Panc1 (cell line): ENCODE results near the gene SEMA5B. TPM values are rescaled to one million over a fixed set of nuclear protein-coding genes. Genes with fewer than 3 reads are reported as not detected.

Source experiments
- ATAC-seq: fragments of 200-7000 bp; cut with Tn5 transposase; 2 replicates; pipeline ENCODE4 v1.9.1; 2020; ENCODE audit warnings: mild to moderate bottlenecking, moderate library complexity
- BruUV-seq: library from RNA; stranded (reverse); fragments of 400-500 nt; replicated peaks from 2 replicates; lab custom pipeline; 2021; lab: Mats Ljungman, UMichigan
- CTCF ChIA-PET: fragments of 300-600 bp; sonication (Branson Sonifier 250); formaldehyde crosslinking; loops from one replicate; lab custom pipeline; 2022; ENCODE audit warnings: antibody characterized with exemption; lab: Charles Lee
- POLR2A ChIA-PET: fragments of 300-600 bp; sonication (Branson Sonifier 250); formaldehyde crosslinking; loops from one replicate; lab custom pipeline; 2022; ENCODE audit warnings: antibody characterized with exemption; lab: Charles Lee
- DNase-seq: peaks from one replicate; pipeline ENCODE4 v3.0.0-alpha.2; 2010; ENCODE audit warnings: low read depth, low spot score
- H3K27ac ChIP-seq: 2 replicates; pipeline ENCODE4 v1.5.1; 2011; ENCODE audit warnings: mild to moderate bottlenecking, low read length, inconsistent platforms
- H3K27me3 ChIP-seq: fragments of 200-500 bp; sonication (Bioruptor generic); 2 replicates; pipeline ENCODE4 v1.6.0; 2014; ENCODE audit warnings: low read length, inconsistent platforms; ENCODE audit not compliant: control insufficient read depth, insufficient read depth
- H3K36me3 ChIP-seq: fragments of 200-500 bp; sonication (Bioruptor generic); 2 replicates; pipeline ENCODE4 v1.5.1; 2014; ENCODE audit warnings: inconsistent platforms, mild to moderate bottlenecking, low read length, moderate library complexity; ENCODE audit not compliant: control insufficient read depth, insufficient read depth
- H3K4me1 ChIP-seq: 2 replicates; pipeline ENCODE4 v1.5.1; 2011; ENCODE audit warnings: inconsistent platforms, mild to moderate bottlenecking, low read length, moderate library complexity; ENCODE audit not compliant: control insufficient read depth, insufficient read depth
- H3K4me3 ChIP-seq, 2 experiments: 2 replicates each; pipeline ENCODE4 v1.5.1; 2011 to 2012; ENCODE audit warnings: low read depth in 2 of 2, low read length in 2 of 2, mild to moderate bottlenecking in 2 of 2, inconsistent platforms in 1 of 2, moderate library complexity in 1 of 2
- H3K9me3 ChIP-seq: fragments of 200-500 bp; sonication (Bioruptor generic); 2 replicates; pipeline ENCODE4 v1.5.1; 2014; ENCODE audit warnings: low read depth, mild to moderate bottlenecking, inconsistent platforms, low read length, moderate library complexity; ENCODE audit not compliant: control insufficient read depth, insufficient read depth
- CTCF ChIP-seq: fragments of 450-650 bp; IDR thresholded peaks from 2 replicates; pipeline ENCODE4 v1.5.1; 2017; ENCODE audit warnings: mild to moderate bottlenecking
- POLR2AphosphoS5 ChIP-seq: IDR thresholded peaks from 2 replicates; pipeline ENCODE4 v1.6.1; 2012; ENCODE audit warnings: mild to moderate bottlenecking, low read depth, low read length, moderate library complexity
- REST ChIP-seq, 2 experiments: IDR thresholded peaks; 2 replicates each; pipeline ENCODE4 v1.6.1; 2011 to 2012; ENCODE audit warnings: low read depth in 2 of 2, control low read depth in 1 of 2, low read length in 1 of 2, mild to moderate bottlenecking in 1 of 2, moderate library complexity in 1 of 2; ENCODE audit not compliant: insufficient read depth in 1 of 2
- SIN3A ChIP-seq: IDR thresholded peaks from 2 replicates; pipeline ENCODE4 v1.6.1; 2012; ENCODE audit warnings: low read depth, mild to moderate bottlenecking, low read length, moderate library complexity, borderline replicate concordance; ENCODE audit not compliant: insufficient read depth
- TCF7L2 ChIP-seq: IDR thresholded peaks from 2 replicates; pipeline ENCODE4 v1.6.1; 2011; ENCODE audit warnings: mild to moderate bottlenecking, low read depth, low read length, inconsistent platforms
- in situ Hi-C: cut with HindIII; loops from 2 replicates; pipeline ENCODE4 v1.10.0; 2016; ENCODE audit warnings: low sequenced_read_pairs, low pct_unique_long_range_greater_than_20kb
- intact Hi-C: fragments of 100-400 bp; cut with micrococcal nuclease; formaldehyde crosslinking; loops from one replicate; pipeline ENCODE4 v1.10.0; 2022; ENCODE audit not compliant: unreplicated experiment
- total RNA-seq: library from RNA; stranded (reverse); gene quantifications from one replicate; pipeline ENCODE4 v1.2.1, GENCODE V29; 2021; ENCODE audit not compliant: unreplicated experiment

SEMA5B gene
- total RNA-seq, 1 experiment from 2014 or later = 1.2 TPM

GRCh38 chr3:122890720-122891220, 136.8 kb downstream of the SEMA5B start:
- no peaks in the 10 kb centered on the region for H3K36me3 ChIP-seq
- H3K4me3 ChIP-seq = no peak overlapping the region
- no peak overlapping the region for H3K27ac ChIP-seq
- no peak for DNase-seq
- H3K27me3 ChIP-seq = no peaks in the 10 kb centered on the region; the same call in 1 of the 2 replicates
- ChIA-PET CTCF (no interaction called here), POLR2A (no interaction called here)
- intact Hi-C loops = no loop called here
- TF ChIP-seq SIN3A (no peak), TCF7L2 (no peak), REST (IDR thresholded peaks at IDR 0.05; ENCODE audit: insufficient read depth in 1 of 2, low read depth in 2 of 2, low read length in 1 of 2) (no peak), CTCF (no peak), POLR2AphosphoS5 (no peak)
- no peak for ATAC-seq
- H3K9me3 ChIP-seq = no peaks in the 10 kb centered on the region
- no peaks in the 10 kb centered on the region for H3K4me1 ChIP-seq
- BruUV-seq = no TSS peak
- in situ Hi-C loops = no loop called here

- ChIA-PET CTCF (no interaction called here), POLR2A (no interaction called here)
- no peak overlapping the region for H3K4me3 ChIP-seq
- no peak overlapping the region for H3K27ac ChIP-seq
- intact Hi-C loops (no loop called here), in situ Hi-C loops (no loop called here)
- TF ChIP-seq TCF7L2 = no peak
- TF ChIP-seq POLR2AphosphoS5 = no peak
- TF ChIP-seq SIN3A = no peak
- no peak for TF ChIP-seq CTCF
- TF ChIP-seq REST (IDR thresholded peaks at IDR 0.05; ENCODE audit: insufficient read depth in 1 of 2, low read depth in 2 of 2, low read length in 1 of 2) = no peak
- H3K4me1 ChIP-seq = no peaks in the 10 kb centered on the region
- DNase-seq = no peak
- ATAC-seq = no peak
- no TSS peak for BruUV-seq
- no peaks in the 10 kb centered on the region; the same call in 1 of the 2 replicates for H3K27me3 ChIP-seq
- no peaks in the 10 kb centered on the region for H3K9me3 ChIP-seq
- no peaks in the 10 kb centered on the region for H3K36me3 ChIP-seq
These were observed 137.4 kb downstream of the SEMA5B start for GRCh38 chr3:122890077-122890719.
